ENCODE measurements around the gene OCEL1. TPM values are rescaled to one million over a fixed set of nuclear protein-coding genes. Genes with fewer than 3 reads are reported as not detected.

The OCEL1 gene
- total and polyA plus RNA-seq, 2 of the 13 experiments (the other 11 are each of a cell fraction or from before 2014, with no cell fraction given), result 10.6 to 17.2 TPM

GRCh38 chr19:17226002-17226933 lies at the start of gene OCEL1 (continued):
- TF ChIP-seq HES4 (CRISPR knock-in tag; IDR thresholded peaks at IDR 0.05; ENCODE audit: borderline replicate concordance) (no peak), ZZZ3 (CRISPR knock-in tag; IDR thresholded peaks at IDR 0.05; ENCODE audit: borderline replicate concordance) (0 out of 2 replicates have a peak, but pooled peaks have one; percentile 53), JDP2 (CRISPR knock-in tag; IDR thresholded peaks at IDR 0.05; ENCODE audit: borderline replicate concordance) (no peak), TEF (CRISPR knock-in tag; IDR thresholded peaks at IDR 0.05) (no peak), ZBTB43 (CRISPR knock-in tag; conservative IDR thresholded peaks at IDR 0.05) (peak; percentile 56; the same call in 1 of the 2 replicates), MZF1 (CRISPR knock-in tag; IDR thresholded peaks at IDR 0.05; ENCODE audit: borderline replicate concordance) (no peak), ZNF674 (CRISPR knock-in tag; IDR thresholded peaks at IDR 0.05; ENCODE audit: low read depth) (no peak), AKNA (CRISPR knock-in tag; IDR thresholded peaks at IDR 0.05; ENCODE audit: borderline replicate concordance) (no peak), RBM22 (optimal IDR thresholded peaks at IDR 0.05; ENCODE audit: low read length) (no peak), ZNF260 (CRISPR knock-in tag; IDR thresholded peaks at IDR 0.05; ENCODE audit: borderline replicate concordance, low read depth) (no peak), KAT7 (CRISPR knock-in tag; IDR thresholded peaks at IDR 0.05; ENCODE audit: borderline replicate concordance) (peak; percentile 71; the same call in 1 of the 2 replicates), ZNF761 (CRISPR knock-in tag; conservative IDR thresholded peaks at IDR 0.05) (no peak), ZNF451 (CRISPR knock-in tag; IDR thresholded peaks at IDR 0.05) (no peak), SALL2 (CRISPR knock-in tag; IDR thresholded peaks at IDR 0.05) (no peak; the same call in 1 of the 2 replicates), ZSCAN9 (CRISPR knock-in tag; IDR thresholded peaks at IDR 0.05; ENCODE audit: borderline replicate concordance) (peak; percentile 6; the same call in 1 of the 2 replicates), PRDM4 (CRISPR knock-in tag; IDR thresholded peaks at IDR 0.05; ENCODE audit: borderline replicate concordance) (no peak)

All from HepG2 (cell line).